SU-DHL-6 (cell line): ENCODE data around the gene C17orf107.

Experiments used
- EZH2phosphoT487 ChIP-seq: fragments of 200-600 bp; sonication (generic), shearing (Covaris generic); conservative IDR thresholded peaks from 2 replicates; pipeline ENCODE4 v1.6.1; 2018; ENCODE audit warnings: mild to moderate bottlenecking, antibody characterized with exemption, low read length, moderate library complexity, mixed read lengths
- TF ChIP-seq, protein P1 (sequence below): fragments of 200-600 bp; sonication (generic); IDR thresholded peaks from one replicate; pipeline ENCODE4 v1.5.1; 2017; ENCODE audit warnings: antibody characterized with exemption, mild to moderate bottlenecking, low read length, moderate library complexity; ENCODE audit not compliant: insufficient read depth, poor library complexity, severe bottlenecking

DNA sequence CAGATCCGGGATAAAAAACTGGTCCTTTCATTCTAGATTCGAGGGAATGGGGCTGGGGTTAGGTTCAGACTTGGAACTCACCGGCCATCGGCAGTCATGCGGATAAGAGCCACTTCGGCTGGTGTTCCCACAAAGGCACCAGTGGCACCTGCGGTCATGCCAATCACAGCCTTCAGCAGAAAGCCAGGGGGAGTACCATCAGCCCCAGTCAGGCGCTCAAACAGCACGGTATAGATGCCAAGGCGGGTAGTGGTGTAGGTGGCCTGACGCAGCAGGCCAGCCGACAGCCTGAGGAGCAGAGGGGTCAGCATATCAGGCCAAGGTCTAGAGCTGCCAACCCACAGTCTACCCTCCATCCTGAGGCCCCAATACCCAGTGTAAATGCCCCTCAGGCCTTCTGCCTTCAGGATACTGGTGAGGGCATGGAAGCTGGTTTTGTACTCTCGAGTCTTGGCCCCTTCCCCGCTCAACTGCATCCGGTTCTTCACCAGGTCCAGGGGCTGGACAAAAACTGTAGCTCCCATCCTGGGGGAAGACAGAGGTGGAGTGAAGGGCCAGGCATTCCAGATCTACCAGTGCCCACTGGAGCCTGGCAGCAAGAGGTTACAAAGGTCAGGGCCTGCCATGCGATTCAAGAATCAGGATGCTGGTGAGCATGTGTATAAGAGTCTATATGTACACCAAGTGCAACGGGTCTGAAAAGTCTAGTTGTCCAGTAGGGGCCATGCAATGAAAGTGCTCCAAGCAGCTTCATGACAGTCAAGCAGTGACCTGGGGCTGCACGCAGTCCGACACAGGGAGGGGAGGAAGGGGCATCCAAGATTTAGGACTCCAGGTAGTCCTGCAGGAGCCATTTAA is 39.6 kb downstream of the C17orf107 start:
- TF ChIP-seq, protein P1, sequence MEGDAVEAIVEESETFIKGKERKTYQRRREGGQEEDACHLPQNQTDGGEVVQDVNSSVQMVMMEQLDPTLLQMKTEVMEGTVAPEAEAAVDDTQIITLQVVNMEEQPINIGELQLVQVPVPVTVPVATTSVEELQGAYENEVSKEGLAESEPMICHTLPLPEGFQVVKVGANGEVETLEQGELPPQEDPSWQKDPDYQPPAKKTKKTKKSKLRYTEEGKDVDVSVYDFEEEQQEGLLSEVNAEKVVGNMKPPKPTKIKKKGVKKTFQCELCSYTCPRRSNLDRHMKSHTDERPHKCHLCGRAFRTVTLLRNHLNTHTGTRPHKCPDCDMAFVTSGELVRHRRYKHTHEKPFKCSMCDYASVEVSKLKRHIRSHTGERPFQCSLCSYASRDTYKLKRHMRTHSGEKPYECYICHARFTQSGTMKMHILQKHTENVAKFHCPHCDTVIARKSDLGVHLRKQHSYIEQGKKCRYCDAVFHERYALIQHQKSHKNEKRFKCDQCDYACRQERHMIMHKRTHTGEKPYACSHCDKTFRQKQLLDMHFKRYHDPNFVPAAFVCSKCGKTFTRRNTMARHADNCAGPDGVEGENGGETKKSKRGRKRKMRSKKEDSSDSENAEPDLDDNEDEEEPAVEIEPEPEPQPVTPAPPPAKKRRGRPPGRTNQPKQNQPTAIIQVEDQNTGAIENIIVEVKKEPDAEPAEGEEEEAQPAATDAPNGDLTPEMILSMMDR: no peak
- no peak for TF ChIP-seq EZH2phosphoT487
